Measurements from ENCODE around the gene MLXIP. TPM values are rescaled to one million over a fixed set of nuclear protein-coding genes. Genes with fewer than 3 reads are reported as not detected.
"Not testable (repeated sequence)": the region's sequence is repeated elsewhere in the genome, so short reads cannot be mapped to it uniquely, and the experiment has no call there.

MLXIP gene
- polyA plus RNA-seq, 12 donors: 19.4 to 228 (median 32.2) TPM

- no peak for DNase-seq
Measured at GRCh38 chr12:122174155-122174845, 95.7 kb downstream of the MLXIP start, which contains the start of gene IL31. Gene IL31, minus strand, starts transcription at chr12:122174221. Its CDS starts 49 bp downstream, at chr12:122174172.

GRCh38 chr12:122176473-122176872 lies 97.9 kb downstream of the MLXIP start:
- DNase-seq: not testable (repeated sequence)

- peak; percentile 21 for DNase-seq
Measured at GRCh38 chr12:122182887-122183587, 104.5 kb downstream of the MLXIP start, which contains the start of gene LRRC43. Gene LRRC43, plus strand, starts transcription at chr12:122183123. Its CDS starts 22 bp downstream, at chr12:122183145.

GRCh38 chr12:122183588-122183940 lies 105.0 kb downstream of the MLXIP start:
- no peak for DNase-seq

GRCh38 chr12:122184517-122184916 lies 106.0 kb downstream of the MLXIP start:
- no peak for DNase-seq

GRCh38 chr12:122185079-122185478 lies 106.5 kb downstream of the MLXIP start:
- no peak for DNase-seq

- no peak for DNase-seq
Measured at GRCh38 chr12:122185494-122186082, 107.0 kb downstream of the MLXIP start.

GRCh38 chr12:122187466-122187865 lies 108.9 kb downstream of the MLXIP start:
- DNase-seq: no peak

- DNase-seq: no peak
Measured at GRCh38 chr12:122189626-122190475, 111.3 kb downstream of the MLXIP start.

- no peak for DNase-seq
Measured at GRCh38 chr12:122190842-122191668, 112.5 kb downstream of the MLXIP start.

- DNase-seq: no peak
Measured at GRCh38 chr12:122192441-122192840, 113.9 kb downstream of the MLXIP start.

GRCh38 chr12:122194804-122195203 lies 116.2 kb downstream of the MLXIP start:
- no peak for DNase-seq

GRCh38 chr12:122195405-122195804 lies 116.8 kb downstream of the MLXIP start:
- DNase-seq: no peak

Other genes with a start within 250 kb of the MLXIP start
- under 1 TPM in 5 of 12 donors, not detected in 7; 0.13 to 0.67 (median 0.22) TPM for gene HPD, start 219.9 kb upstream of the MLXIP start, polyA plus RNA-seq (ENCODE audit: insufficient read length in 12 of 12)
- gene PSMD9, start 190.0 kb upstream of the MLXIP start, polyA plus RNA-seq (ENCODE audit: insufficient read length in 12 of 12): 10 to 100 TPM in 11 of 12 donors, not detected in 1; 34.6 to 46.5 (median 41.9) TPM
- 1 to 10 TPM in 7 of 12 donors, under 1 TPM in 3, not detected in 2; 0.57 to 2.2 (median 1.2) TPM for gene CFAP251, start 160.2 kb upstream of the MLXIP start, polyA plus RNA-seq (ENCODE audit: insufficient read length in 12 of 12)
- 10 to 100 TPM in 11 of 12 donors, not detected in 1; 13.0 to 22.2 (median 15.7) TPM for gene BCL7A, start 56.9 kb upstream of the MLXIP start, polyA plus RNA-seq (ENCODE audit: insufficient read length in 12 of 12)
- not detected for gene IL31, start 95.5 kb downstream of the MLXIP start, polyA plus RNA-seq (ENCODE audit: insufficient read length in 12 of 12)
- under 1 TPM in 9 of 12 donors, not detected in 3; 0.19 to 0.97 (median 0.32) TPM for gene LRRC43, start 104.4 kb downstream of the MLXIP start, polyA plus RNA-seq (ENCODE audit: insufficient read length in 12 of 12)
- 1 to 10 TPM in 1 of 12 donors, under 1 TPM in 7, not detected in 4; 0.17 to 2.6 (median 0.52) TPM for gene B3GNT4, start 125.0 kb downstream of the MLXIP start, polyA plus RNA-seq (ENCODE audit: insufficient read length in 12 of 12)
- 10 to 100 TPM in 11 of 12 donors, not detected in 1; 28.3 to 44.7 (median 42.3) TPM for gene DIABLO, start 147.3 kb downstream of the MLXIP start, polyA plus RNA-seq (ENCODE audit: insufficient read length in 12 of 12)
- 10 to 100 TPM in 11 of 12 donors, not detected in 1; 10.9 to 27.8 (median 14.1) TPM for gene VPS33A, start 187.7 kb downstream of the MLXIP start, polyA plus RNA-seq (ENCODE audit: insufficient read length in 12 of 12)

All from muscle of arm (tissue), 12 donors.